Fibroblast of skin of back (primary cell): ENCODE data around the gene BICDL2.

Experiments used
- DNase-seq: peaks from one replicate; pipeline ENCODE4 v3.0.0-alpha.2; 2013

The BICDL2 gene

DNA sequence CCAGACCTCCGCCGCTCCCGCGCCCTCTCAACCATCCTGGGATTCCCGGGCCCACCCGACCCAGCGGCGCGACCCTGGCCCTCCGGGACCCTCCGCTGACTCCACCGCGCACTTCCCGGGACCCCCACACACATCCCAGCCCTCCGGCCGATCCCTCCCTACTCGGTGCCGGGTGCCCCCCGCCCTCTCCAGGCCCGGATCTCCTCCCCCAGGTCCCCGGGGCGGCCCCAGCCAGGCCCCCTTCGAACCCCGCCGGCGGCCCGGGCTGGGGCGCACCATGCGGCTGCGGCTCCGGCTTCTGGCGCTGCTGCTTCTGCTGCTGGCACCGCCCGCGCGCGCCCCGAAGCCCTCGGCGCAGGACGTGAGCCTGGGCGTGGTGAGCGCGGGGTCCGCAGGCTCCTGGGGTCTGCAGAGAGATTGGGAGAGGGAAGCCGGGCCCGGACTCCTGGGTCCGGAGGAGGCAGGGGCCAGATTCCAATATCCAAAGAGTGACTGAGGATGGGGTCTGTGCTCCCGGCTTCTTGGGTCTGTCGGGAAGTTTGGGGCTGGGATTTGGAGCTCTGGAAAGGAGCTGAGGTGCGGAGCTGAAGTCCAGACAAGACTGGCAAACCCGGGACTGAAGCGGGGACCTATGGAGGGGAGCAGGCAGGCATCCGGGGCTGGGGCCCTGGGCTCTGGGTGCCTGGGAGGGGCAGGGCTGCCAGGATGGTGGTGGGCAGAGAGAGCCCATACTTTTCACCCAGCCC lies 10.1 kb upstream of the BICDL2 start:
- no peak for DNase-seq

DNA sequence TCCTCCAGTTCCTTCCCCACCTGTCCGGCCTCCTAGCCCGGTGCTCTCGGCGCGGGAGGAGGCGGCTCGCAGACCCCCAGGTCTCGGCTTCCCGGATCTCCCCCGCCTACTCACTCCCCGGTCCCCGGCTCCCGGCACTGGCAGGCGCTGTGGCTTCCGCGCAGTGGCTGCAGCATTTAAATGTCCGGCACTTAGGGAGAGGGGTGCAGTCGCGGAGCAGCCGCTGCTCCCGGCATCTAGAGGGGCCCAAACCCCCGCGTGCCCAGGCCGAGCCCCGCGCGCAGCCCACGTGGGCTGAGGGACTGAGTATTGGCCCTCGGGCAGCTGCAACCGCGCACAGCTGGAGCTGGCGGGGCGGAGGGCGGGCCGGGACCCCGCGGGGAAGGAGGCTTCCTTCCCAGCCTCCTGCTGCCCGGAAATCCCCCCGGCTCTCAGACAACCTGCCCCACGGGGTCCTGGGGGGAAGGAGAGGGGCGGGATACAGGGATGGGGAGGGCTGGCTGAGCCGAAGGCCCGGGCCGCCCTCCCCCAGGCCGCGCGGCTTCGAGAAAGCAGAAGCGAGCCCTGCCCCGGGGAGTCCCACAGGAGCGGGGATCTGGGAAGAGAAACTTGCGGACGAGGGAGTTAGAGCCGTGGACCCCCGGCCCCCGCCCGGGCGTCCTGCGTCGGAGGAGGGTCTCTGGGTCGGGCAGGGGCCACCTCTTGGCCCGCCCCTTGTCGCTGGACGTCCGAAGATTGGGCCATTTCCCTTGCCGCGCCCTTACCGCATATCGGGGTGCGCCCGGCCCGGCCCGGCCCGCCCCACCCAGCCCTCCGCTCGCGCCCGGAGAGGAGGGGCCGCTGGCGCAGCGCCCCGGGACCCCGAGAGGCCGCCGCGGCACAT lies 9.3 kb upstream of the BICDL2 start, which contains the start of gene MMP25:
TSS of gene MMP25 (plus strand) at position 804 of the 883 bp plus-strand sequence. CDS start 357 bp downstream, outside the sequence.
- no peak for DNase-seq

DNA sequence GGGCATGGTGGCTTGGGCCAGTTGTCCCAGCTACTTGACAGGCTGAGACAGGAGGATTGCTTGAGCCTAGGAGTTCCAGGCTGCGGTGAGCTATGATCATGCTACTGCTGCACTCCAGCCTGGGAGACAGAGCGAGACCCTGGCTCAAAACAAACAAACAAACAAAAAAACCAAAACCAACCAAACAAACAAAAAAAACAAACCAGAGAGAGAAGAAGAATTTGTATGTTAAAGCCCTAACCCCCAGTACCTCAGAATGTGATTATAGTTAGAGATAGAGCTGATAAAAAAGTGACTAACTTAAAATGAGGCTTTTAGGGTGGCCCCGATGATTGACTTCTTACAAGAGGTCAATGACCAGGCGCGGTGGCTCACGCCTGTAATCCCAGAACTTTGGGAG lies 8.0 kb upstream of the BICDL2 start:
- no peak for DNase-seq

DNA sequence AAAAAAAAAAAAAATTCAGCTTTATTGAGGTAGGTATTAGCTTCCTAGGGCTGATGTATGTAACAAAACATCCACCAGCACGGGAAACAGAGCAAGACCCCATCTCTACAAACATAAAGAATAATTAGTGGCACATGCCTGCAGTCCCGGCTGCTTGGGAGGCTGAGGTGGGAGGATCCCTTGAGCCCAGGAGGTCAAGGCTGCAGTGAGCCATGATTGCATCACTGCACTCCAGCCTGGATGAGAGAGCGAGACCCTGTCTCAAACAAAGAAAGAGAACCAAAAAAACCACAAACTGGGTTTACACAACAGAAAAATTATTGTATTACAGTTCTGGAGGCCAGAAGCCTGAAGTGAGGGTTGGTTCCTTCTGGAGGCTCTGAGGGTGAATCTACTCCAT lies 5.6 kb upstream of the BICDL2 start:
- DNase-seq: no peak

DNA sequence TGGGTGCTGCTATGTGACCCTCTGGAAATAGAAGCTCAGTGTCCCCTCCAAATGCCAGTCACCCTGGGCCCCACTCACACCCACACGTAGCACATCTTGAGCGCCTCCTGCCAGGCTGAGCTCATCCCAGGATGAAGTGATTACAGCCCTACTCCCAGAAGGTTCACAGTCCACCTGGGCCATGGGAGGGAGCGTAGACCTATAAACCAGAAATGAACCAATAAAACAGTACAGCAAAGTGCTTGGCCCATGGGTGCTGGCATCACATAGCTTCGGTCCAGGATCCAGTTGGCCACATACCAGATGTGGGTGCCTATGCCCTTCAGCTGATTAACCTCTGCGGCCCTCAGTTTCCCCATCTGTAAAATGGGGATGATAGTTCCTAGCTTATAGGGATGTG lies 2.2 kb upstream of the BICDL2 start:
- DNase-seq: no peak

DNA sequence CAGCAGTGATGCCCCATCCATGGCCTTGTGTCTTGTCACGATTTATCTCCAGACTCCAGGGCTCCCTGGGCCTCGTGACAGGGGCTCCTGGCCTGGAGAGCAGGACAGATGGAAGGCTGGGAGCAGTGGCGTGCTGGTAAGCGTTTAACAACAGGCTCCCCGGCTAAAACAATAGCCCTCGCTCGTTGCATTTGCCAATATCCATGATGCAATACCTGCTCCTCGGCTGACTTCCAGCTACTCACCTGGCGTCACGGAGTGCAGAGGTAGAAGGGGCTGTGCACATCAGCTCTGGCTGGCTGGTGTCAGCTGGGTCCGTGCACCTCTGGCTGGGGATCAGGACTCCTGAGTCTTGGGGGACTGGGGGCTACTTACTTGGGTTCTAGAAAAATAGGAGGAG lies 1.5 kb upstream of the BICDL2 start:
- DNase-seq: no peak

DNA sequence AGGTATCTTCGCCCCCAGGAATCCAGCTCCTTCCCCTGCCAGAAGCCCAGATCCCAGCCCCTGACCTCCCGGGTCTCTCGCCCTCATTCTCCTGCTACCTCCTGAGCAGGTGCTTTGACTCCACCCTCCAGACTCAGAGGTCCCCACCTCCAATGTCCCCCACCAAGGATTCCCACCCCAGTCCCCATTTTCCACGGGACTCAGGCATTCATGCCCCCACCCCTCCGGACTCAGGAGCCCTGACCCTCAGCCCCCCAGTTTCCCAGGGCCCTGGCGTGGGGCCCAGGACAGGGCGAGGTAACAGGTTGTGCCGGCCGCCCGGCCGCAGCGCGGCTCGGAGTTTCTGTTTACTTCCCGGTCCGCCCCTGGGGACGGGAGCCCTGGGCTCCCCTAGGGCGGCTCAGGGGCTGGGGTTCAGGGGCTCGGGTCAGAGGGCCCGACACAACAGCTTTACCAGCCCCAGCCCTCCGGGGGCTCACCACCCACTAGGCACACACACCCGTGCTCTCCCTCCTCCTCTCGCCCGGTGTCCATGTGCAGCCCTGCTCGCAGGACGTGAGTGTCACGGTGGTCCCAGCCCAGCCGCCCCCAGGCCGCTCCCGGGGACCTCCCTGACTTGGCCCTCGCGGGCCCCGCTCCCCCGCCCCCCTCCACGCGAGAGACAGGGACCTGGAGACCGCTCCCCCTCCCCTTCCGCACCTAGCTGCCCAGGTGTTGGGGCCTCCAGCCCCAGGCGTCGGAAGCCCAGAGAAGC lies 595 bp downstream of the BICDL2 start:
- DNase-seq: no peak

DNA sequence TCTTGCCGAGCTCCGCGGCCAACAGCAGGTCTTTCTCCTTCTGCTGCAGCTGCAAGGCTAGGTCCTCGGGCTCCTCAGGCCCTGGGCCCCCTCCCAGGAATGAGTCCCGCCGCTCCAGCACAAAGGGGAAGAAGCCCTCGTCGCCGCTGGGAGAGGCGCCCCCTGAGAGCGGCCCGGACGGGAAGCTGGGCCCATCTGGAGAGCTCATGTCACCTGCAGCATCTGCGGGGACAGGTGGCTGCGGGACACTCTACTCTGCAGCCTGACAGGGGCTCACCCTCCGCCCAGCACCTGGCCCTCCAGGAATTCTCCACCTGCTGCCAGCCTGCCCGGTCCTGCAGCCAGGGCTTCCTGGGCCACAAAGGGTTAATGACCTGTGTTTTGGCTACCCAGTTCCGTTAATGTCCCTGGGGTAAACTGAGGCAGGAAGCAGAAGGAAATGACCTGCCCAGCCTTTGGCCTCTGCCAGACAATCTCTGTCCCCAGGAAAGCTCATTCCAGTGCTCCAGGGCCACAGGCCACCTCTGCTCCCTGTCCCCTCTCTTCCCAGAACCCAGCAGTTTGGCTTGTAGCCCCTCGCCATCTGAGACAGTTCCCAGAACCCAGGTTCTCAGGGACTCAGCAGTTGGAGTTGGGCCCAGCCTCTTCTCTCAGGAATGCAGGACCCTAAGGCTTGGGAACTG lies 1.3 kb downstream of the BICDL2 start:
- no peak for DNase-seq

DNA sequence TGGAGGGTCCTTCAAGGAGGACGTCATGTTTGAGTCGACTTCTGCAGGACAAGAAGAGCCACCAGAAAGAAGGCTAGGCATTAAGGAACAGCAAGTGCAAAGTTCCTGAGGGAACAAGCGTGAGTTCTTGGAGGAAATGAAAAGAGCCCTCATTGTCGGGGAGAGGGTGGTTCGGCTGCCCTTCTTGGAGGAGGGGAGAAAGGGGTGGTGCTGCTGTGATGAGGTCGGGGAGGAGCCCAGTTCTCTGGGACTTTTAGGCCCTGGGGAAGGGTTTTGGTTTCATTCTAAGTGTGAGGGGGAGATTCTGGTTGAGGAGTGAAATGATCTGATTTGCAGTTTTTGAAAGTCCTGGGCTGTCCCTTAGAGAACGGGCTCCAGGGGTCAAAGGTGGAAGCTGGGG lies 4.1 kb downstream of the BICDL2 start:
- DNase-seq: no peak

DNA sequence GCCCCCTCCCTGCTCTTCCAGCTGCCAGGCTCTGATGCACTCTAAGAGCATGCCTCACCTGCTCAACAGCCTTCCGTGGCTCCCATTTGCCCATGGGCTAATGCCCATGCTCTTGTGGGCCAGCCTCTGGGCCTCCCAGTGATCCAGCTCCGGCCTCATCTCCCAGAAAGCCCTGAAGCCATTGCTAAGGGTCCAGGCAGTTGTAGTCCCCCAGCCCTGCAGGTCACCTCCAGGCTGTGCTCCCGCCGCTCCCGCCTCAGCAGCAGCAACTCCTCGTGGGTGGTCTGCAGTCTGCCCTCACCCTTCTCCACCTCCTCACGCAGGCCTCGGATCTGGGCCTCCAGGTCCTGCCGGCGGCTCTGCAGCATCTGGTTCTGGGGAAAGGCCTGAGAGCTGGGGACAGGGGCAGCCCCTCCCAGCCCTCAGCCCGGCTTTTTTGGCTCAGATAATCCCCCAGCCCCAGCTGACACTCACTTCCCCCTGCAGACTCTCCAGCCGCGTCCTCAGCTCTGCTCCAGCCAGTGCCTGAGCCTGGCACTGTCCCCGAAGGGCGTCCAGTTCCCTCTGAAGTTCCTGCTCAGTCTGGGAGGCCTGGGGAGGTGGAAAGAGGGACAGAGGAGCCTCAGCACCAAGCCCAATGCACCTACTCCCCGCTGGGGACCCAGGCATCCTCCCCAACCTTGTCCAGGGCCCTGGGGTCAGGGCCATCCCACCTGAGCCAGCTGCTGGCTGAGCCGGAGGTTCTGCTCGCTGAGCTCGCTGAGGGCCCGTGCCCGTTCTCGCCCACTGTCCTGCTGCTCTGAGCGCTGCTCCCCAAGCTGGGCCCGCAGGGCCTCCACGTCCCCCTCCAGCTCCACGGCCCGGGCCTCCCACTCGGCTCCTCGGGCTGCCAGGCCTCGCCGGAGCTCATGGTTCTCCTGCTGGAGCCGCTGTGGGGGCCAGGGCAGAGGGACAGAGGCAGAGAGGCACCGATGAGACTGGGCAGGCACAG lies 6.2 kb downstream of the BICDL2 start:
- no peak for DNase-seq

DNA sequence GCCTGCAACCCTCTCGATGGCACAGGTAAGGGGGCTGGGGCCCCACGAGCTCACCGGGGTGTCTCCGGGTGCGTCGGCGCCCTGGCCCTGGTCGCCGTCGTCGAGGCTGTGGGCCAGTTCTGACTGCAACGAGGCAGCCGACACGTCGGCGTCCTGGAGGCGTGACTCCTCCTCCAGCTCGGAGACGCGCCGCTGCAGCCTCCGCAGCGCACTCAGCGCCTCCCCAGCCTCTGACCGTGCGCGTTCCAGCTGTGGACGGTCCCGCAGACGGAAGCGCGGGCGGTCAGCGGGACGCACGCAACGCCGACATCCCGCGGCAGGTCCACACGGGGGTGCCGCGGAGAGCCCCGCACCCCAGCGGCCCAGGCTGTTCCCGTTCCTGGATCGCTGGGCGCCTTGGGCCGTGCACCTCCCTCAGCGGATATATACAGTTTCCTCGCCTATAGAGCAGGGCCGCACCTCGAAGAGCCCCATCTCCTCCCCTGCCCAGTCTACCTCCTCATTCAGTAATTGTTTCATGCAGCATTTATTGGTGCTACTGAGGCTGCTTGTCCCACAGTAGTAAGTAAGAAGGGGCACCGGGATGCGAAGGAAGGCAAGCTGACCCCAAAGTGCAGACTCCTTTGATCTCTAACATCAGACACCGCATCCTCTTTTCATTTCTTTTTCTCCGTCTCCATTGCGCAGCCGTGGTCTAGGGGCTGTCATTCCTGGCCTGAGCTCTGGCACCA lies 7.1 kb downstream of the BICDL2 start:
- DNase-seq: peak; percentile 48

DNA sequence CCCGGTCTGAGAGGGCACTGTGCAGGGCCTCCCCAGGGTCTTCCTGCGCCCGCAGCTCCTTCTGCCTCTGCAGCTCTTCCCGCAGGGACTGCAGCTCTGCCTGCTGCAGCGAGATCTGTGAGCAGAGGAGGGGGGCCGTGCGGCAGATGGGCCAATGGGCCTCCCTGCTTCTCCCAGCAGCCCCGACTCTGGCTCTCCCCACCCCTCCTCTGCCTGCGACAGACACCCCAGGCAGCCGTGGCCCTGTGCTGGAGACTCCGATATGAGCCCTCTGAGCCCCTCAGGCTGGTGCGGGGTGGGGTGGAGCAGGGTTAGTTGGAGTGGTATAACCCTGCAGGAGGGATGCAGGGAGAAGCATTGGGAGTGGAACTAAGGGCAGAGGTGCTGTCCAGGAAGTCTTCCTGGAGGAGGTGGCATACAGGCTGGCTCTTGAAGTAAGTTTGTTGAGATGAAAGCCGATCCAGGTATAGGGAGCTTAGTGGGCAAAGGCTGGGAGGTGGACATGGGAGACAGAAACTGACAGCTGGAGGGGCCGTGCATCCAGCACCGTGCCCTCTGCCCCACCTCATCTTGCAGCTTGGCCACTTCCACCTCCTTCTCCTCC lies 7.9 kb downstream of the BICDL2 start:
- no peak for DNase-seq

DNA sequence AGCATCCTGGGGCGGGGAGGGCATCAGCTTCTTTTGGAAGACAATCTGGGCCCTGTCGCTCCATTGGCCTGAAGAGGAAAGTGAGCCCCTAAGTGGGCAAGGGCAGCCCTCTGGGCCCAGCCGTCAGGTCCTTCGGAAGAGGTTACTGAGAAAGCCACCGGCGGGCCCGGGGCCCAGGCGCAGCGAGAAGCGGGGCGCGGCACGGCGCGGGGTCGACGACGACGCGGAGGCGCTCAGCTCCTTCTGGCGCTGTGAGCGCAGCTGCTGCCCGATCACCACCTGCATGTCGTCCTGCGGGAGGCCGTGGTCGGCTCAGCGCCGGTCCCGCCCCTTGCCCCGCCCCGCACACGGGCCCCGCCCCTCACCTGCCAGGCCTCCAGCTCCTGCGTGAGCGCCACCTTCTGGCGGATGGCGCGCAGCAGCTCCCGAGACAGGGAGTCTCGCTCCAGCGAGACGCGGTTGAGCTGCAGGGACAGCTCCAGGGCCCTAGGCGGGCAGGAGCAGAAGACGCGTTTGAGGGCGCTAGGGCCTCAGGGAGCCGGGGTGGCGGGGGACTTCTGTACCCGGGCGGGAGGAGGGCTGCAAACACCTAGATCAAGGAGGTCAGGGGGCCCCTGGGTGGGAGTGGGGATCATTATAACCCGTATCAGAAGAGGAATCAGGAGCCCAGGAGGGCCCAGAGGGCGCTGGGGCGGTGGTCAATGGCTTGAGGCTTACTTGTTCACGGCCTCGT lies 8.6 kb downstream of the BICDL2 start:
- peak; percentile 71 for DNase-seq

DNA sequence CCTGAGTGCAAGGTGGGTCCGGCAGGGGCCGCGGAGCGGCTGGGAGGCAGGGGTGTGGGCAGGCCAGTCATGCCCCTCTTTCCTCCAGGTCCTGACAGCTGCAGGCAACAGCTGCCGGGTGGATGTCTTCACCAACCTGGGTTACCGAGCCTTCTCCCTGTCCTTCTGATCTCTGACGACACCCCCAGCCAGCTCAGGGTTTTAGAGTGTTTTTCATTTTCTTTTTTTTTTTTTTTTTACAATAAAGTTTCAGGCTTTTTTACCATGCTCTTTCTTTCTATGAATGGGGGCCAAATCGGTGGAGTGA lies 9.3 kb downstream of the BICDL2 start:
- DNase-seq: no peak

DNA sequence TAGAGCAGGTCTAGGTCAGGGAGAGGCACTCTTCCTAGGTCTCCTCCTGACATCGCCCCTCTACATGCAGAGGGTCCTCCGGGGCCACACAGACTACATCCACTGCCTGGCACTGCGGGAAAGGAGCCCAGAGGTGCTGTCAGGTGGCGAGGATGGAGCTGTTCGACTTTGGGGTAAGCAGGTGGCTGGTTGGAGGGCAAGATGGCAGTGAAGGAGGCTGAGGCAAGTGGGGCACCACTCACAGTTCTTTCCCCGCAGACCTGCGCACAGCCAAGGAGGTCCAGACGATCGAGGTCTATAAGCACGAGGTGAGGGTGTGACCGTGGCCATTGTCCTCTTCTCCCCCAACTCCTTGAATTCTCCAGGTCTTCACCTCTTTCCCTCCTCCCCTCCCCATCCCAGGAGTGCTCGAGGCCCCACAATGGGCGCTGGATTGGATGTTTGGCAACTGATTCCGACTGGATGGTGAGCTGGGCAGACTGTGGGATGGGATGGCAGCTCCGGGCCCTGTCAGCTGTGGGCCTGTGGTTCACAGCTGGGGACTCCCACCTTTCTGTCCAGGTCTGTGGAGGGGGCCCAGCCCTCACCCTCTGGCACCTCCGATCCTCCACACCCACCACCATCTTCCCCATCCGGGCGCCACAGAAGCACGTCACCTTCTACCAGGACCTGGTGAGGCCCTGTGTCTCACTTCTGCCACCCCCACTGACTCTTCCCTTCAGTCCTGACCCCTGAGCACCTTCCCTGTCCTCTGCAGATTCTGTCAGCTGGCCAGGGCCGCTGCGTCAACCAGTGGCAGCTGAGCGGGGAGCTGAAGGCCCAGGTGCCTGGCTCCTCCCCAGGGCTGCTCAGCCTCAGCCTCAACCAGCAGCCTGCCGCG lies 9.9 kb downstream of the BICDL2 start:
- no peak for DNase-seq

DNA sequence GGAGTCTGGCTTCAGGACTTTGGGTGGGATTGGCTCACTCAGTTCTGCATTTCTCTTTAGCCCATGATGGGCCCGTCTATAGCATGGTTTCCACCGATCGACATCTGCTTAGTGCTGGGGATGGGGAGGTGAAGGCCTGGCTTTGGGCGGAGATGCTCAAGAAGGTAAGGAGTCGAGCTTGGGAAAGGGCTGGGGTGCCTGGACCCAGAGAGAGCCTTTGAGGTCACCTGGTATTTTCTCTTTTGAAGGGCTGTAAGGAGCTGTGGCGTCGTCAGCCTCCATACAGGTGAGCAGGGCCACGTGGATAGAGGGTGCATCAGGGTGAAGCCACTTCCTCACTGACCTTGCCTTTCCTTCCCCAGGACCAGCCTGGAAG lies 10.8 kb downstream of the BICDL2 start:
- DNase-seq: no peak

DNA sequence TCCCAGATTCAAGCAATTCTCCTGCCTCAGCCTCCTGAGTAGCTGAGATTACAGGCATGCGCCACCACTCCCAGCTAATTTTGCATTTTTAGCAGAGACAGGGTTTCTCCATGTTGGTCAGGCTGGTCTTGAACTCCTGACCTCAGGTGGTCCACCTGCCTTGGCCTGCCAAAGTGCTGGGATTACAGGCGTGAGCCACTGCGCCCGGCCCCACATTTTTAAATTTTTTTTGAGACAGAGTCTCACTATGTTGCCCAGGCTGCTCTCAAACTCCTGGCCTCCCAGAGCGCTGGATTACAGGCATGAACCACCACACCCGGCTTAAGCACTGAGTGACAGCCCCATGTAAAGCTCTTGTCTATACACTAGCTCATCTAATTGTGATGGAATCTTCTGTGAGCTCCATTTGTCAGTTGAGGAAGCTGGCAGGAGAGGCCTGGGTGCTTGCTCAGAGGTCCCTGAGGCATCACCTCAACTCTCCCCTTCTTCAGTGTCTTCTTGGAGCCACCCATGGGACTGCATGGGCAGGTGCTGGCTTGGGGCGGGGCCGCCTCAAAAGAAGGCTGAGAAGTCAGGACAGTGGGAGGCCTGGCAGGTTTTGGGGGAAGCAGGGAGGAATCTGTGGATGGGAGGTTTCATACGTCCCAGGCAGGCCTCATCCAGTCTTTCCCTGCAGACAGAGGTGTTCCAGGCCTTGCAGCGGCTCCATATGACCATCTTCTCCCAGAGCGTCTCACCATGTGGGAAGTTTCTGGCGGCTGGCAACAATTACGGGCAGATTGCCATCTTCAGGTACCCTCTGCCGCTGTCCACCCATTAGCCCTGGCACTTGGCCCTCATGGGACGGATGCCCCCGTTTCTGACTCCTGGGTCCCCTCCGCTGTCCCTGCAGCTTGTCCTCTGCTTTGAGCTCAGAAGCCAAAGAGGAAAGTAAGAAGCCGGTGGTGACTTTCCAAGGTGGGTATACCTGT lies 11.4 kb downstream of the BICDL2 start:
- DNase-seq: no peak
